HepG2 (cell line): Measurements from ENCODE around the gene PMPCB. TPM values are rescaled to one million over a fixed set of nuclear protein-coding genes. Genes with fewer than 3 reads are reported as not detected.

Source experiments
- FOXO1 ChIP-seq: sonication (generic); formaldehyde crosslinking; IDR thresholded peaks from 2 replicates; pipeline ENCODE4 v1.4.0; 2020; ENCODE audit warnings: missing genetic modification reagents
- HIC2 ChIP-seq: sonication (generic); formaldehyde crosslinking; IDR thresholded peaks from 2 replicates; pipeline ENCODE4 v1.9.0; 2022; ENCODE audit warnings: low read depth, missing genetic modification reagents
- HNRNPK ChIP-seq: fragments of 200-400 bp; formaldehyde crosslinking; IDR thresholded peaks from 2 replicates; pipeline ENCODE4 v1.6.1; 2018; ENCODE audit warnings: low read length, low read depth, moderate library complexity, mild to moderate bottlenecking; ENCODE audit not compliant: poor library complexity, severe bottlenecking
- JARID2 ChIP-seq: sonication (generic); formaldehyde crosslinking; IDR thresholded peaks from 2 replicates; pipeline ENCODE4 v1.8.1; 2023; ENCODE audit warnings: missing genetic modification reagents, inconsistent platforms; ENCODE audit not compliant: insufficient replicate concordance
- MEIS2 ChIP-seq: sonication (generic); formaldehyde crosslinking; IDR thresholded peaks from 2 replicates; pipeline ENCODE4 v1.9.0; 2021; ENCODE audit warnings: mild to moderate bottlenecking, missing genetic modification reagents
- PTBP1 ChIP-seq: fragments of 200-400 bp; formaldehyde crosslinking; IDR thresholded peaks from 2 replicates; pipeline ENCODE4 v1.6.1; 2018; ENCODE audit warnings: low read length, low read depth; ENCODE audit not compliant: poor library complexity, severe bottlenecking
- SMAD1 ChIP-seq: sonication (generic); formaldehyde crosslinking; IDR thresholded peaks from 2 replicates; pipeline ENCODE4 v1.4.0; 2020; ENCODE audit warnings: missing genetic modification reagents, low read depth, mild to moderate bottlenecking, borderline replicate concordance
- ZBTB26 ChIP-seq: IDR thresholded peaks from 2 replicates; pipeline ENCODE4 v1.6.1; 2016; ENCODE audit warnings: missing compliant biosample characterization, missing genetic modification reagents, borderline replicate concordance
- ZNF318 ChIP-seq: sonication (generic); formaldehyde crosslinking; IDR thresholded peaks from 2 replicates; pipeline ENCODE4 v1.4.0; 2020; ENCODE audit warnings: mild to moderate bottlenecking, missing genetic modification reagents
- ZNF354B ChIP-seq: sonication (generic); formaldehyde crosslinking; IDR thresholded peaks from 2 replicates; pipeline ENCODE4 v1.8.0; 2022; ENCODE audit warnings: mild to moderate bottlenecking, missing genetic modification reagents
- ZNF414 ChIP-seq: sonication (generic); formaldehyde crosslinking; IDR thresholded peaks from 2 replicates; pipeline ENCODE4 v1.5.0; 2020; ENCODE audit warnings: missing genetic modification reagents
- ZNF460 ChIP-seq: sonication (generic); formaldehyde crosslinking; IDR thresholded peaks from 2 replicates; pipeline ENCODE4 v1.5.1; 2020; ENCODE audit warnings: missing genetic modification reagents, mild to moderate bottlenecking, borderline replicate concordance
- ZNF468 ChIP-seq: sonication (generic); formaldehyde crosslinking; IDR thresholded peaks from 2 replicates; pipeline ENCODE4 v1.8.0; 2022; ENCODE audit warnings: mild to moderate bottlenecking, moderate library complexity, missing genetic modification reagents
- ZNF652 ChIP-seq: IDR thresholded peaks from 2 replicates; pipeline ENCODE4 v1.6.1; 2016; ENCODE audit warnings: low read depth, borderline replicate concordance
- ZNF724P ChIP-seq: sonication (generic); formaldehyde crosslinking; IDR thresholded peaks from 2 replicates; pipeline ENCODE4 v1.8.0; 2022; ENCODE audit warnings: missing genetic modification reagents, borderline replicate concordance
- ZNF749 ChIP-seq: sonication (generic); formaldehyde crosslinking; IDR thresholded peaks from 2 replicates; pipeline ENCODE4 v1.8.0; 2022; ENCODE audit warnings: mild to moderate bottlenecking, missing genetic modification reagents, moderate library complexity, borderline replicate concordance
- polyA plus RNA-seq, 8 experiments: library from polyadenylated mRNA; depleted of rRNA in 3 of 8; stranded (reverse) in 7 of 8; unstranded in 1 of 8; fragments of >200 nt; fragmentation: Illumina TruSeq in 4 of 8; extraction: Trizol in 4 of 8; gene quantifications; 2 replicates each; pipeline versions ENCODE4 v1.2.1 to v1.2.3, GENCODE V29; 2011 to 2016; ENCODE audit warnings: low read depth in 4 of 8, missing spikeins in 1 of 8, mixed read lengths in 1 of 8; ENCODE audit not compliant: insufficient read depth in 1 of 8
- total RNA-seq, 5 experiments: library from RNA; depleted of rRNA; stranded (reverse); fragments of >200 nt; fragmentation: Illumina TruSeq; extraction: Trizol; gene quantifications; 2 replicates each; pipeline ENCODE4 v1.2.3, GENCODE V29; 2016; ENCODE audit warnings: low read depth in 1 of 5

Gene PMPCB
- total and polyA plus RNA-seq, 2 of the 13 experiments (the other 11 are each of a cell fraction or from before 2014, with no cell fraction given) = 80.8 to 124 TPM

GRCh38 chr7:103347507-103348267, 50.5 kb downstream of the PMPCB start, which contains the start of gene PSMC2 (continued):
- TF ChIP-seq ZNF414 (CRISPR knock-in tag) (0 out of 2 replicates have a peak, but pooled peaks have one; percentile 62), ZNF724P (no peak), FOXO1 (CRISPR knock-in tag) (peak; percentile 31; the same call in 1 of the 2 replicates), ZNF318 (CRISPR knock-in tag) (no peak), ZNF749 (CRISPR knock-in tag) (no peak), JARID2 (peak; percentile 53), HNRNPK (no peak), ZNF460 (CRISPR knock-in tag) (no peak), HIC2 (CRISPR knock-in tag) (no peak), PTBP1 (no peak), ZNF468 (CRISPR knock-in tag) (no peak), SMAD1 (no peak), ZNF354B (CRISPR knock-in tag) (no peak), ZNF652 (peak; percentile 27; the same call in 1 of the 2 replicates), ZBTB26 (CRISPR knock-in tag) (peak; percentile 57; the same call in 1 of the 2 replicates), MEIS2 (CRISPR knock-in tag) (no peak)
